Measurements from ENCODE around the gene CENPX. TPM values are rescaled to one million over a fixed set of nuclear protein-coding genes. Genes with fewer than 3 reads are reported as not detected.
A peak's percentile ranks its signal among the peaks of the same experiment; 100 is the strongest.

The CENPX gene
- total RNA-seq, 1 experiment from 2014 or later, result 46.6 TPM

- no peak for DNase-seq (ENCODE audit: extremely low read depth, low read depth)
These were observed 8.2 kb downstream of the CENPX start for GRCh38 chr17:82014432-82014831.

GRCh38 chr17:82013772-82014321 is 8.8 kb downstream of the CENPX start:
- no peak for DNase-seq (ENCODE audit: extremely low read depth, low read depth)

- no peak for DNase-seq (ENCODE audit: extremely low read depth, low read depth)
These were observed 9.3 kb downstream of the CENPX start for GRCh38 chr17:82013341-82013740.

- no peak for DNase-seq (ENCODE audit: extremely low read depth, low read depth)
These were observed 9.9 kb downstream of the CENPX start for GRCh38 chr17:82012640-82013295.

- DNase-seq (ENCODE audit: extremely low read depth, low read depth), result no peak
These were observed 10.4 kb downstream of the CENPX start for GRCh38 chr17:82012261-82012639.

- DNase-seq (ENCODE audit: extremely low read depth, low read depth), result no peak
These were observed 11.0 kb downstream of the CENPX start for GRCh38 chr17:82011617-82012187.

- no peak for DNase-seq (ENCODE audit: extremely low read depth, low read depth)
These were observed 11.8 kb downstream of the CENPX start for GRCh38 chr17:82010575-82011525.

- no peak for DNase-seq (ENCODE audit: extremely low read depth, low read depth)
These were observed 13.3 kb downstream of the CENPX start for GRCh38 chr17:82009413-82009812.

- no peak for DNase-seq (ENCODE audit: extremely low read depth, low read depth)
These were observed 13.7 kb downstream of the CENPX start for GRCh38 chr17:82008941-82009405.

- no peak for DNase-seq (ENCODE audit: extremely low read depth, low read depth)
These were observed 14.3 kb downstream of the CENPX start for GRCh38 chr17:82008258-82008940.

- DNase-seq (ENCODE audit: extremely low read depth, low read depth), result no peak
These were observed 15.0 kb downstream of the CENPX start for GRCh38 chr17:82007495-82008257.

- DNase-seq (ENCODE audit: extremely low read depth, low read depth), result no peak
These were observed 15.5 kb downstream of the CENPX start for GRCh38 chr17:82007228-82007494.

GRCh38 chr17:82006468-82007227 is 16.0 kb downstream of the CENPX start:
- no peak for DNase-seq (ENCODE audit: extremely low read depth, low read depth)

GRCh38 chr17:82005701-82006348 is 16.9 kb downstream of the CENPX start:
- DNase-seq (ENCODE audit: extremely low read depth, low read depth), result no peak

GRCh38 chr17:82004517-82005455 is 17.9 kb downstream of the CENPX start:
- DNase-seq (ENCODE audit: extremely low read depth, low read depth), result no peak

- DNase-seq (ENCODE audit: extremely low read depth, low read depth), result peak; percentile 52
These were observed 19.0 kb downstream of the CENPX start for GRCh38 chr17:82003411-82004381.
